ENCODE data around the gene BANP.

- no peak for TF ChIP-seq CTCF (IDR thresholded peaks at IDR 0.05)
- no peak for TF ChIP-seq POLR2AphosphoS5 (IDR thresholded peaks at IDR 0.05; ENCODE audit: low read depth, low read length)
- no peak for TF ChIP-seq REST (IDR thresholded peaks at IDR 0.05; ENCODE audit: insufficient read depth in 1 of 2, low read depth in 2 of 2, low read length in 1 of 2)
- TF ChIP-seq TCF7L2 (IDR thresholded peaks at IDR 0.05; ENCODE audit: low read depth, low read length), result no peak
Observed at GRCh38 chr16:88022076-88023042, 71.1 kb downstream of the BANP start.
